Breast epithelium (tissue), 3 donors: ENCODE results near the gene C16orf78.

Experiments
- CTCF ChIP-seq, 3 donors: fragments of 450-650 bp; IDR thresholded peaks; one replicate each; pipeline ENCODE4 v1.5.1; 2016 to 2017; ENCODE audit warnings: antibody characterized with exemption in 3 of 3, mild to moderate bottlenecking in 3 of 3, moderate library complexity in 3 of 3
- POLR2AphosphoS5 ChIP-seq, 3 donors: sonication (generic); formaldehyde crosslinking; IDR thresholded peaks; one replicate each; pipeline ENCODE4 v1.6.1; 2017; ENCODE audit warnings: antibody characterized with exemption in 3 of 3

GRCh38 chr16:49328325-49328724 lies 45.3 kb upstream of the C16orf78 start:
- TF ChIP-seq POLR2AphosphoS5 (IDR thresholded peaks at IDR 0.05), result no peak
- no peak for TF ChIP-seq CTCF (IDR thresholded peaks at IDR 0.05)
